CD4-positive, CD25-positive, alpha-beta regulatory T cell (primary cell): ENCODE data around the gene CD81. TPM values are rescaled to one million over a fixed set of nuclear protein-coding genes. Genes with fewer than 3 reads are reported as not detected.

Source experiments
- ATAC-seq, 2 donors: fragments of 150-1000 bp; cut with Tn5 transposase; one replicate each; pipeline ENCODE4 v1.10.0; 2021; ENCODE audit warnings: low read depth in 2 of 2, moderate number of reproducible peaks in 2 of 2, moderate library complexity in 1 of 2
- DNase-seq, 3 donors: peaks; one replicate each; pipeline versions ENCODE4 v3.0.0 to v3.0.0-alpha.2; 2012 to 2022; ENCODE audit warnings: mixed read lengths in 1 of 3
- H3K27ac ChIP-seq: one replicate; pipeline ENCODE4 v1.7.0; 2013; ENCODE audit warnings: mild to moderate bottlenecking, low read length; ENCODE audit not compliant: insufficient read depth, poor library complexity, severe bottlenecking
- H3K27me3 ChIP-seq: one replicate; pipeline ENCODE4 v1.7.0; 2013; ENCODE audit warnings: low read length; ENCODE audit not compliant: control insufficient read depth, insufficient read depth
- H3K36me3 ChIP-seq: one replicate; pipeline ENCODE4 v1.7.0; 2013; ENCODE audit warnings: mild to moderate bottlenecking, low read length, moderate library complexity; ENCODE audit not compliant: control insufficient read depth, insufficient read depth
- H3K4me1 ChIP-seq: 2 replicates; pipeline ENCODE4 v1.7.0; 2013; ENCODE audit warnings: mild to moderate bottlenecking, low read length; ENCODE audit not compliant: insufficient read depth, control insufficient read depth, poor library complexity, severe bottlenecking
- H3K4me3 ChIP-seq: one replicate; pipeline ENCODE4 v1.7.0; 2013; ENCODE audit warnings: low read depth, mild to moderate bottlenecking, low read length, moderate library complexity
- H3K9me3 ChIP-seq, 2 experiments: 1 replicate in 1 of 2; 2 replicates in 1 of 2; pipeline ENCODE4 v1.7.0; 2013; ENCODE audit warnings: low read length in 2 of 2, mild to moderate bottlenecking in 1 of 2, moderate library complexity in 1 of 2; ENCODE audit not compliant: control insufficient read depth in 2 of 2
- H3K27ac Mint-ChIP-seq, 3 donors: one replicate each; pipeline ENCODE4 v1.8.0; 2020 to 2022; ENCODE audit warnings: mild to moderate bottlenecking in 3 of 3, mixed read lengths in 3 of 3, moderate library complexity in 2 of 3
- H3K27me3 Mint-ChIP-seq: one replicate; pipeline ENCODE4 v1.8.0; 2022; ENCODE audit warnings: mild to moderate bottlenecking, mixed read lengths
- H3K36me3 Mint-ChIP-seq: one replicate; pipeline ENCODE4 v1.8.0; 2020; ENCODE audit warnings: mixed read lengths
- H3K4me1 Mint-ChIP-seq, 4 donors: one replicate each; pipeline ENCODE4 v1.8.0; 2020 to 2022; ENCODE audit warnings: mixed read lengths in 4 of 4, mild to moderate bottlenecking in 1 of 4
- H3K4me3 Mint-ChIP-seq, 4 donors: one replicate each; pipeline ENCODE4 v1.8.0; 2020 to 2022; ENCODE audit warnings: mild to moderate bottlenecking in 4 of 4, mixed read lengths in 4 of 4, moderate library complexity in 3 of 4
- H3K9me3 Mint-ChIP-seq, 7 donors: one replicate each; pipeline ENCODE4 v1.8.0; 2020 to 2022; ENCODE audit warnings: mixed read lengths in 7 of 7, mild to moderate bottlenecking in 3 of 7, moderate library complexity in 2 of 7
- polyA plus RNA-seq, 4 donors: library from polyadenylated mRNA; unstranded; fragments of 300-500 nt; fragmentation: Illumina TruSeq; gene quantifications; one replicate each; pipeline ENCODE4 v1.2.3, GENCODE V29; 2021
- total RNA-seq: library from RNA; stranded (reverse); gene quantifications from one replicate; pipeline ENCODE4 v1.2.3, GENCODE V29; 2022

CD81 gene
- total and polyA plus RNA-seq, 5 donors from 2014 or later = 13.2 to 156 (median 17.1) TPM

- Mint-ChIP-seq H3K27me3 (no peaks in the 10 kb centered on the region), H3K4me3 (peak overlapping the region; percentile 91 to 97 (median 94)), H3K36me3 (peaks cover 3% of the 10 kb centered on the region), H3K9me3 (no peaks in the 10 kb centered on the region), H3K4me1 (peaks cover 0 to 26% (median 9%) of the 10 kb centered on the region in 4 donors), H3K27ac (peak overlapping the region; percentile 90 to 95 (median 91))
- no peak for DNase-seq
- Histone ChIP-seq H3K27me3 (no peaks in the 10 kb centered on the region), H3K4me1 (peaks cover 21% of the 10 kb centered on the region), H3K36me3 (peaks cover 22% of the 10 kb centered on the region), H3K4me3 (peak overlapping the region; percentile 84), H3K9me3 (no peaks in the 10 kb centered on the region), H3K27ac (peak overlapping the region; percentile 97)
- no peak for ATAC-seq
Measured at GRCh38 chr11:2400762-2401435, 23.8 kb downstream of the CD81 start.

- no peak for DNase-seq
- H3K4me1 Mint-ChIP-seq = peaks cover 0 to 26% (median 9%) of the 10 kb centered on the region in 4 donors
- H3K4me3 Mint-ChIP-seq = peak overlapping the region; percentile 91 to 97 (median 94)
- H3K27ac Mint-ChIP-seq = peak overlapping the region; percentile 47 to 79 (median 71)
- Histone ChIP-seq H3K4me1 (peaks cover 21% of the 10 kb centered on the region), H3K9me3 (no peaks in the 10 kb centered on the region), H3K27ac (peak overlapping the region; percentile 97), H3K27me3 (no peaks in the 10 kb centered on the region), H3K36me3 (peaks cover 21% of the 10 kb centered on the region), H3K4me3 (peak overlapping the region; percentile 84)
- peaks cover 3% of the 10 kb centered on the region for H3K36me3 Mint-ChIP-seq
- H3K9me3 Mint-ChIP-seq = no peaks in the 10 kb centered on the region
- H3K27me3 Mint-ChIP-seq = no peaks in the 10 kb centered on the region
- no peak for ATAC-seq
Measured at GRCh38 chr11:2401436-2401984, 24.4 kb downstream of the CD81 start.

- no peaks in the 10 kb centered on the region for H3K9me3 ChIP-seq
- no peak overlapping the region for H3K4me3 ChIP-seq
- no peaks in the 10 kb centered on the region for H3K27me3 ChIP-seq
- peak overlapping the region in 2 of 3 donors; percentile 26 to 71 for H3K27ac Mint-ChIP-seq
- peaks cover 1% of the 10 kb centered on the region for H3K36me3 Mint-ChIP-seq
- H3K36me3 ChIP-seq = peaks cover 21% of the 10 kb centered on the region
- H3K4me1 Mint-ChIP-seq = peaks cover 0 to 26% (median 9%) of the 10 kb centered on the region in 4 donors
- H3K9me3 Mint-ChIP-seq = no peaks in the 10 kb centered on the region
- DNase-seq = no peak
- no peaks in the 10 kb centered on the region for H3K27me3 Mint-ChIP-seq
- H3K4me3 Mint-ChIP-seq = peak overlapping the region; percentile 91 to 97 (median 94)
- H3K27ac ChIP-seq = no peak overlapping the region
- ATAC-seq = no peak
- peaks cover 21% of the 10 kb centered on the region for H3K4me1 ChIP-seq
Measured at GRCh38 chr11:2402106-2402505, 25.0 kb downstream of the CD81 start.

- Mint-ChIP-seq H3K4me3 (peak overlapping the region; percentile 27 to 91 (median 64)), H3K9me3 (no peaks in the 10 kb centered on the region)
- H3K36me3 ChIP-seq = peaks cover 21% of the 10 kb centered on the region
Measured at GRCh38 chr11:2402890-2403645, 26.0 kb downstream of the CD81 start.

GRCh38 chr11:2404735-2405196, 27.7 kb downstream of the CD81 start:
- Mint-ChIP-seq H3K36me3 (no peaks in the 10 kb centered on the region), H3K27ac (peak overlapping the region in 1 of 3 donors; percentile 38), H3K27me3 (no peaks in the 10 kb centered on the region), H3K4me1 (peaks cover 0 to 23% (median 5%) of the 10 kb centered on the region in 4 donors), H3K9me3 (no peaks in the 10 kb centered on the region), H3K4me3 (no peak overlapping the region)
- Histone ChIP-seq H3K27ac (no peak overlapping the region), H3K4me1 (peaks cover 14% of the 10 kb centered on the region), H3K4me3 (no peak overlapping the region), H3K36me3 (peaks cover 21% of the 10 kb centered on the region), H3K27me3 (no peaks in the 10 kb centered on the region), H3K9me3 (no peaks in the 10 kb centered on the region)
- DNase-seq = no peak
- ATAC-seq = no peak

More at GRCh38 chr11:2402890-2403645, 26.0 kb downstream of the CD81 start:
- H3K27ac Mint-ChIP-seq = no peak overlapping the region
- Histone ChIP-seq H3K4me3 (no peak overlapping the region), H3K4me1 (peaks cover 21% of the 10 kb centered on the region), H3K27ac (no peak overlapping the region), H3K27me3 (no peaks in the 10 kb centered on the region), H3K9me3 (no peaks in the 10 kb centered on the region)
- peaks cover 0 to 26% (median 7%) of the 10 kb centered on the region in 4 donors for H3K4me1 Mint-ChIP-seq
- H3K36me3 Mint-ChIP-seq = no peaks in the 10 kb centered on the region
- ATAC-seq (no peak), DNase-seq (no peak)
- no peaks in the 10 kb centered on the region for H3K27me3 Mint-ChIP-seq

- no peaks in the 10 kb centered on the region for H3K27me3 Mint-ChIP-seq
- Histone ChIP-seq H3K9me3 (no peaks in the 10 kb centered on the region), H3K4me1 (peaks cover 7% of the 10 kb centered on the region), H3K27me3 (no peaks in the 10 kb centered on the region), H3K27ac (no peak overlapping the region), H3K4me3 (no peak overlapping the region), H3K36me3 (peaks cover 21% of the 10 kb centered on the region)
- peaks cover 0 to 12% (median 0%) of the 10 kb centered on the region in 4 donors for H3K4me1 Mint-ChIP-seq
- DNase-seq (no peak), ATAC-seq (no peak)
- H3K27ac Mint-ChIP-seq = no peak overlapping the region
- no peaks in the 10 kb centered on the region for H3K9me3 Mint-ChIP-seq
- peak overlapping the region in 1 of 4 donors; percentile 82 for H3K4me3 Mint-ChIP-seq
- H3K36me3 Mint-ChIP-seq = no peaks in the 10 kb centered on the region
Measured at GRCh38 chr11:2406451-2406850, 29.3 kb downstream of the CD81 start.

- Histone ChIP-seq H3K27ac (no peak overlapping the region), H3K9me3 (no peaks in the 10 kb centered on the region), H3K36me3 (peaks cover 21% of the 10 kb centered on the region), H3K4me1 (peaks cover 2% of the 10 kb centered on the region), H3K27me3 (no peaks in the 10 kb centered on the region), H3K4me3 (no peak overlapping the region)
- Mint-ChIP-seq H3K36me3 (no peaks in the 10 kb centered on the region), H3K9me3 (no peaks in the 10 kb centered on the region), H3K4me3 (peak overlapping the region in 1 of 4 donors; percentile 38), H3K27me3 (no peaks in the 10 kb centered on the region), H3K27ac (no peak overlapping the region), H3K4me1 (peaks cover 0 to 7% (median 0%) of the 10 kb centered on the region in 4 donors)
- DNase-seq = no peak
- ATAC-seq = no peak
Measured at GRCh38 chr11:2406878-2407410, 29.8 kb downstream of the CD81 start.
